ENCODE measurements around the gene CAV2. TPM values are rescaled to one million over a fixed set of nuclear protein-coding genes. Genes with fewer than 3 reads are reported as not detected.

CAV2 gene
- total RNA-seq, 6 experiments from 2014 or later = 12.5 to 51.0 (median 36.0) TPM

DNA sequence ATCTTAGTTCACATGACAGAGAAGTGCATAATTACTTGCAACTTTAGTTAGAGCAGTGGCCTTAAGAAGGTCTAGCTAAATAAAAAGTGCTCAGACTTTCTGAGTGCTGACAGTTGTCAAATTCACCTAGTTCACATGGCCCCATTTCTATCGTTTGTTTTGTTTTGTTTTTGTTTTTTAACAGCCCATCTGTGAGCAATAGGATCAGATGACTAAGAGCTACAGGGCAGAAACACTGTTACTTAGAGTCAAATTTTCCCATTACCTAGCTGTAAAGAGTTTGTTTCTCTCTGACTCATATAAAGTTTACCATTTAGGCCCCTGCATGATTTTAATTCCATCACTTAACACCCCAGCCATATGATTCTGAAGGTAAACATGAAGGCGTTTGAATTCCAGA is 44.1 kb downstream of the CAV2 start:
- Histone ChIP-seq H3K4me1 (no peaks in the 10 kb centered on the region), H3K27me3 (no peaks in the 10 kb centered on the region), H3K27ac (no peak overlapping the region), H3K9me3 (no peaks in the 10 kb centered on the region), H3K36me3 (no peaks in the 10 kb centered on the region), H3K4me3 (no peak overlapping the region)
- intact Hi-C loops (cut with DNase I) = no loop called here
- TF ChIP-seq CTCF (IDR thresholded peaks at IDR 0.05) (no peak), POLR2A (IDR thresholded peaks at IDR 0.05) (no peak)
- no peak for ATAC-seq
- DNase-seq = no peak
- 67% methylated on average over 2 of the region's 2 CpGs for WGBS (ENCODE audit: insufficient coverage, low coverage, low lambda C conversion rate, missing lambda C conversion rate)

GRCh38 chr7:116544487-116544886 is 44.9 kb downstream of the CAV2 start:
- no peaks in the 10 kb centered on the region for H3K36me3 ChIP-seq
- H3K27ac ChIP-seq = no peak overlapping the region
- TF ChIP-seq CTCF (IDR thresholded peaks at IDR 0.05) (no peak), POLR2A (IDR thresholded peaks at IDR 0.05) (no peak)
- no peaks in the 10 kb centered on the region for H3K27me3 ChIP-seq
- intact Hi-C loops (cut with DNase I) = no loop called here
- H3K4me3 ChIP-seq = no peak overlapping the region
- no peak for DNase-seq
- no peak for ATAC-seq
- no peaks in the 10 kb centered on the region for H3K9me3 ChIP-seq
- no peaks in the 10 kb centered on the region for H3K4me1 ChIP-seq
- 71% methylated on average over 1 of the region's 1 CpG for WGBS (ENCODE audit: insufficient coverage, low coverage, low lambda C conversion rate, missing lambda C conversion rate)

GRCh38 chr7:116545411-116545993 is 46.0 kb downstream of the CAV2 start:
- no peaks in the 10 kb centered on the region for H3K36me3 ChIP-seq
- intact Hi-C loops (cut with DNase I) = no loop called here
- ATAC-seq (no peak), DNase-seq (no peak)
- no peaks in the 10 kb centered on the region for H3K9me3 ChIP-seq
- no peak overlapping the region for H3K4me3 ChIP-seq
- H3K27ac ChIP-seq = no peak overlapping the region
- H3K27me3 ChIP-seq = no peaks in the 10 kb centered on the region
- no peak for TF ChIP-seq POLR2A (IDR thresholded peaks at IDR 0.05)
- no peak for TF ChIP-seq CTCF (IDR thresholded peaks at IDR 0.05)
- WGBS (ENCODE audit: insufficient coverage, low coverage, low lambda C conversion rate, missing lambda C conversion rate) = 62% methylated on average over 6 of the region's 6 CpGs
- no peaks in the 10 kb centered on the region for H3K4me1 ChIP-seq

GRCh38 chr7:116546054-116546453 is 46.5 kb downstream of the CAV2 start:
- 88% methylated on average over 11 of the region's 11 CpGs for WGBS (ENCODE audit: insufficient coverage, low coverage, low lambda C conversion rate, missing lambda C conversion rate)
- H3K27ac ChIP-seq = no peak overlapping the region
- intact Hi-C loops (cut with DNase I) = no loop called here

More at GRCh38 chr7:116546054-116546453, 46.5 kb downstream of the CAV2 start:
- TF ChIP-seq POLR2A (IDR thresholded peaks at IDR 0.05) (no peak), CTCF (IDR thresholded peaks at IDR 0.05) (no peak)
- Histone ChIP-seq H3K4me1 (no peaks in the 10 kb centered on the region), H3K36me3 (no peaks in the 10 kb centered on the region), H3K9me3 (no peaks in the 10 kb centered on the region), H3K4me3 (no peak overlapping the region), H3K27me3 (no peaks in the 10 kb centered on the region)
- ATAC-seq (no peak), DNase-seq (no peak)

All from right lobe of liver (tissue), 6 donors.